ENCODE results near the gene ERFL.

The ERFL gene

GRCh38 chr19:41939861-41940730 lies 11.8 kb upstream of the ERFL start (continued):
- TF ChIP-seq ZNF398 (tag by site-specific recombination; IDR thresholded peaks at IDR 0.05) (peak; percentile 96), GLIS1 (tag by site-specific recombination; IDR thresholded peaks at IDR 0.05) (peak; percentile 52), ZNF664 (tag by site-specific recombination; IDR thresholded peaks at IDR 0.05) (no peak), PATZ1 (tag by site-specific recombination; IDR thresholded peaks at IDR 0.05) (peak; percentile 79), ZNF404 (tag by site-specific recombination; IDR thresholded peaks at IDR 0.05) (no peak), ZSCAN18 (tag by site-specific recombination; IDR thresholded peaks at IDR 0.05) (no peak), ZNF354C (tag by site-specific recombination; IDR thresholded peaks at IDR 0.05; ENCODE audit: borderline replicate concordance, low read depth) (no peak), SP3 (tag by site-specific recombination; IDR thresholded peaks at IDR 0.05) (peak; percentile 53), ZNF274 (IDR thresholded peaks at IDR 0.05; ENCODE audit: low read length) (no peak), ZNF274 (tag by site-specific recombination; IDR thresholded peaks at IDR 0.05; ENCODE audit: borderline replicate concordance) (no peak), ZEB2 (tag by site-specific recombination; IDR thresholded peaks at IDR 0.05) (peak; percentile 21; the same call in 1 of the 2 replicates), ZNF777 (tag by site-specific recombination; IDR thresholded peaks at IDR 0.05; ENCODE audit: borderline replicate concordance) (peak; percentile 90), ZNF433 (tag by site-specific recombination; IDR thresholded peaks at IDR 0.05; ENCODE audit: low read depth) (no peak), ZNF26 (tag by site-specific recombination; IDR thresholded peaks at IDR 0.05) (no peak), ZNF335 (tag by site-specific recombination; conservative IDR thresholded peaks at IDR 0.05) (peak; percentile 93), ZNF302 (tag by site-specific recombination; IDR thresholded peaks at IDR 0.05; ENCODE audit: low read depth) (no peak), ZNF169 (tag by site-specific recombination; IDR thresholded peaks at IDR 0.05) (no peak), ZBTB6 (tag by site-specific recombination; IDR thresholded peaks at IDR 0.05) (no peak), KLF9 (tag by site-specific recombination; IDR thresholded peaks at IDR 0.05; ENCODE audit: low read depth) (peak; percentile 39; the same call in 1 of the 2 replicates), ZNF514 (tag by site-specific recombination; IDR thresholded peaks at IDR 0.05) (no peak), ZBTB1 (tag by site-specific recombination; IDR thresholded peaks at IDR 0.05) (no peak), ZNF513 (tag by site-specific recombination; IDR thresholded peaks at IDR 0.05) (no peak), ZFP37 (tag by site-specific recombination; IDR thresholded peaks at IDR 0.05) (no peak), ZNF114 (tag by site-specific recombination; IDR thresholded peaks at IDR 0.05) (no peak), BCL11B (tag by site-specific recombination; IDR thresholded peaks at IDR 0.05; ENCODE audit: low read depth) (peak; percentile 84; the same call in 1 of the 2 replicates), BCL11A (tag by site-specific recombination; IDR thresholded peaks at IDR 0.05; ENCODE audit: low read depth) (0 out of 2 replicates have a peak, but pooled peaks have one; percentile 75), KLF8 (tag by site-specific recombination; IDR thresholded peaks at IDR 0.05) (peak; percentile 77), ZNF366 (tag by site-specific recombination; conservative IDR thresholded peaks at IDR 0.05) (peak; percentile 77), OSR2 (tag by site-specific recombination; IDR thresholded peaks at IDR 0.05) (no peak), SP2 (tag by site-specific recombination; IDR thresholded peaks at IDR 0.05) (peak; percentile 41)
